ENCODE measurements around the gene AIF1. TPM values are rescaled to one million over a fixed set of nuclear protein-coding genes. Genes with fewer than 3 reads are reported as not detected.

The AIF1 gene
- total RNA-seq, 1 experiment from 2014 or later = not detected

DNA sequence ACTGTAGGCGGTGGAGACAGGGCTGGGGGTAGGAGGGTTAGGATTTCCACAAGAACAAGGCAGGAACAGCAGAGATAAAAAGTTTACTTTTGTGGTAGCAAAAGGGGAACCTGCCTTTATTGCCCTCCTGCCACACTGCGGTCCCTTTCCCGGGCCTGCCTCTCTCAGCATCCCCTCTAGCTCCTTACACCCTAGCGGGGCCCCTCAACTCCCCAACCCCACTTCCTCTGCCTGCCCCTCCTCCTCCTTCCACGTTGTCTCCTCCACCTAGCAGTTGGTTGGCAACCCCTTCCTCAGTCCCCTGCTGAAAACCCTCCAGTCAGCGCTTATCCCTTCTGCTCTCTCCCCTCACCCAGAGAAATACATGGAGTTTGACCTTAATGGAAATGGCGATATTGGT lies 714 bp downstream of the AIF1 start:
- no peaks in the 10 kb centered on the region for H4K20me1 ChIP-seq (ENCODE audit: low read length)
- H3K9me2 ChIP-seq (replicated peaks; ENCODE audit: low read length) = no peaks in the 10 kb centered on the region
- H3K36me3 ChIP-seq (ENCODE audit: low read depth, low read length) = no peaks in the 10 kb centered on the region
- TF ChIP-seq, protein P1, sequence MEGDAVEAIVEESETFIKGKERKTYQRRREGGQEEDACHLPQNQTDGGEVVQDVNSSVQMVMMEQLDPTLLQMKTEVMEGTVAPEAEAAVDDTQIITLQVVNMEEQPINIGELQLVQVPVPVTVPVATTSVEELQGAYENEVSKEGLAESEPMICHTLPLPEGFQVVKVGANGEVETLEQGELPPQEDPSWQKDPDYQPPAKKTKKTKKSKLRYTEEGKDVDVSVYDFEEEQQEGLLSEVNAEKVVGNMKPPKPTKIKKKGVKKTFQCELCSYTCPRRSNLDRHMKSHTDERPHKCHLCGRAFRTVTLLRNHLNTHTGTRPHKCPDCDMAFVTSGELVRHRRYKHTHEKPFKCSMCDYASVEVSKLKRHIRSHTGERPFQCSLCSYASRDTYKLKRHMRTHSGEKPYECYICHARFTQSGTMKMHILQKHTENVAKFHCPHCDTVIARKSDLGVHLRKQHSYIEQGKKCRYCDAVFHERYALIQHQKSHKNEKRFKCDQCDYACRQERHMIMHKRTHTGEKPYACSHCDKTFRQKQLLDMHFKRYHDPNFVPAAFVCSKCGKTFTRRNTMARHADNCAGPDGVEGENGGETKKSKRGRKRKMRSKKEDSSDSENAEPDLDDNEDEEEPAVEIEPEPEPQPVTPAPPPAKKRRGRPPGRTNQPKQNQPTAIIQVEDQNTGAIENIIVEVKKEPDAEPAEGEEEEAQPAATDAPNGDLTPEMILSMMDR (conservative IDR thresholded peaks at IDR 0.05; ENCODE audit: low read depth, low read length) = no peak
- TF ChIP-seq EZH2phosphoT487 (IDR thresholded peaks at IDR 0.05; ENCODE audit: borderline replicate concordance, low read length) (no peak), EZH2 (IDR thresholded peaks at IDR 0.05; ENCODE audit: low read length, unreplicated experiment) (no peak)
- peaks cover 2% of the 10 kb centered on the region for H3K79me2 ChIP-seq (ENCODE audit: low read length)
- ATAC-seq = no peak
- BruUV-seq (replicated peaks) = no TSS peak
- H3F3A ChIP-seq (ENCODE audit: low read length, unreplicated experiment) = no peaks in the 10 kb centered on the region
- H3K4me2 ChIP-seq (ENCODE audit: low read length) = no peak overlapping the region
- no peak overlapping the region for H3K27ac ChIP-seq (ENCODE audit: low read length)
- H3K27me3 ChIP-seq (ENCODE audit: low read length) = no peaks in the 10 kb centered on the region
- no peak overlapping the region for H3K9ac ChIP-seq (ENCODE audit: low read length)
- H3K4me1 ChIP-seq (ENCODE audit: insufficient read depth, low read length) = 0 out of 2 replicates have a peak, but pooled peaks cover 3% of the 10 kb centered on the region
- H3K9me3 ChIP-seq (ENCODE audit: low read length) = no peaks in the 10 kb centered on the region
- ChIA-PET CTCF (no interaction called here), POLR2A (ENCODE audit: unreplicated experiment) (no interaction called here)
- no peak overlapping the region for H3K4me3 ChIP-seq (ENCODE audit: low read length)
- intact Hi-C loops (cut with micrococcal nuclease) = no loop called here
- H2AFZ ChIP-seq (ENCODE audit: low read length) = no peak overlapping the region
- DNase-seq = no peak

DNA sequence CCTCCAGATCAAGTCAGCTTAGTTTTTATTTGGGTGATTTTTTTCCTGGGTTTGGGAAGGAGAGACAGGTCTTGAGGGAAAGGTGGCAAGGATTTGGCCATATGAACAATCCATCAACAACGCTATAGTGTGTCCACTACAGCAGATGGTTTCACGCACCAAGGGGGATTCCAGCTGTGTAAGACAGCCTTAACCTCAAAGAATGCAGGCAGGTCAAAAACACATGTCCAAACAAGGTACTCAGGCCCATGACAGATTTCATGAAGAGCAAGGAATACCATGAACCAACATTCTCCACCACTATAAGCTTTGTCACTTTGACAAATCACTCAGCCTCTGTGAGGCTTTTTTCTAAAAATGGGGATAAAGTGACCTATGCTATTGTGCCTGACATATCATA lies 2.0 kb downstream of the AIF1 start:
- DNase-seq = no peak
- Histone ChIP-seq H4K20me1 (ENCODE audit: low read length) (peaks cover 4% of the 10 kb centered on the region), H3K9me2 (replicated peaks; ENCODE audit: low read length) (no peaks in the 10 kb centered on the region), H3K79me2 (ENCODE audit: low read length) (peaks cover 14% of the 10 kb centered on the region), H3K4me3 (ENCODE audit: low read length) (no peak overlapping the region), H3K4me1 (ENCODE audit: insufficient read depth, low read length) (peaks cover 6% of the 10 kb centered on the region), H3K9ac (ENCODE audit: low read length) (no peak overlapping the region), H3K27ac (ENCODE audit: low read length) (no peak overlapping the region), H3K4me2 (ENCODE audit: low read length) (no peak overlapping the region), H3K9me3 (ENCODE audit: low read length) (no peaks in the 10 kb centered on the region), H3K27me3 (ENCODE audit: low read length) (no peaks in the 10 kb centered on the region), H3K36me3 (ENCODE audit: low read depth, low read length) (no peaks in the 10 kb centered on the region), H2AFZ (ENCODE audit: low read length) (no peak overlapping the region), H3F3A (ENCODE audit: low read length, unreplicated experiment) (no peaks in the 10 kb centered on the region)
- no TSS peak for BruUV-seq (replicated peaks)
- no peak for ATAC-seq
- intact Hi-C loops (cut with micrococcal nuclease) = no loop called here
- ChIA-PET POLR2A (ENCODE audit: unreplicated experiment) (no interaction called here), CTCF (no interaction called here)
- TF ChIP-seq, protein P1 (conservative IDR thresholded peaks at IDR 0.05; ENCODE audit: low read depth, low read length) = no peak
- TF ChIP-seq EZH2phosphoT487 (IDR thresholded peaks at IDR 0.05; ENCODE audit: borderline replicate concordance, low read length) (no peak), EZH2 (IDR thresholded peaks at IDR 0.05; ENCODE audit: low read length, unreplicated experiment) (no peak)

DNA sequence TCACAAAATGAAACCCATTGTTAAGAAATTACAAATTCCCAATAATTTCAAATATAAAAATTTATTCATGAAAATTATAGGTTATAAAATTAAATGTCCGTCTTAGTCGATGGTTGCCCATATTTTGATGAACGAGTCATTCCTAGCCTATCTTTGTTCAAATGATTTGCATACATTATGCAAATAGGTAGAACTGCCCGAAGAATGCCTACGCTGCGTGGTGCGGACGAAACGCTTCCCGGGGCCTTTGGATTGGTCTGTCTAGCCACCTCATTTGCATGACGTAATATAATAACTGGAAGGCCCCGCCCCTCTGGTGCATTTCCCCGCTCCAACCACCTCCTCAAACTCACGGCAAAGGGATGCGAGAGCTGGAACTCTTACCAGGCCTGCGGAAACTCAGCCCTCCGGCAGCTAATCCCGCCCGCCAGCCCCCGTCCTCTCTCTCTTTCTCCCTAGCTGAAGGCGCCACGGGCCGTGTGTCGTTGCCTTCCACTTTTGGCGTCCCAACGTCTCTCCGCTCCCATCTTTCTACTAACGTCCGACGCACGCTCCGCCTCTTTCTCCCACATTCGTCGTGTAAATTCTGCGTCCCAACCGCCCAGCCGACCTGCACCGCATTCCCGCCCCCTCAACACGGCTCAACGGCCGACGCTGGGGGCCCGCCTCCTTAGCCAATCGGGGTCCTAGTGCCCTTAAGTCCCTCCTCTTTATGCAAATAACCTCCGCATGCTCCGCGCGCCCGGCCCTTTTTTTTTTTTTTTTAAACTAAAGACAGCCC lies 5.0 kb downstream of the AIF1 start:
- Histone ChIP-seq H3K4me1 (ENCODE audit: insufficient read depth, low read length) (peaks cover 17% of the 10 kb centered on the region), H3K79me2 (ENCODE audit: low read length) (peaks cover 42% of the 10 kb centered on the region), H3F3A (ENCODE audit: low read length, unreplicated experiment) (no peaks in the 10 kb centered on the region), H3K4me3 (ENCODE audit: low read length) (peak overlapping the region; percentile 99), H3K9me2 (replicated peaks; ENCODE audit: low read length) (no peaks in the 10 kb centered on the region), H4K20me1 (ENCODE audit: low read length) (peaks cover 24% of the 10 kb centered on the region), H3K36me3 (ENCODE audit: low read depth, low read length) (peaks cover 15% of the 10 kb centered on the region), H3K9ac (ENCODE audit: low read length) (peak overlapping the region; percentile 99), H3K4me2 (ENCODE audit: low read length) (peak overlapping the region; percentile 83), H3K27me3 (ENCODE audit: low read length) (no peaks in the 10 kb centered on the region), H3K9me3 (ENCODE audit: low read length) (no peaks in the 10 kb centered on the region), H3K27ac (ENCODE audit: low read length) (peak overlapping the region; percentile 91), H2AFZ (ENCODE audit: low read length) (peak overlapping the region; percentile 83)
- POLR2A ChIA-PET (ENCODE audit: unreplicated experiment) = no interaction called here
- ATAC-seq = peak; percentile 88
- intact Hi-C loops (cut with micrococcal nuclease) = loop anchor here (1.0 kb wide), 2 partner anchors 32 to 45 kb away; partner anchors contain the start of gene BAG6
- CTCF ChIA-PET = no interaction called here
- BruUV-seq (replicated peaks) = TSS peak; percentile 96
- TF ChIP-seq EZH2phosphoT487 (IDR thresholded peaks at IDR 0.05; ENCODE audit: borderline replicate concordance, low read length) = no peak
- TF ChIP-seq EZH2 (IDR thresholded peaks at IDR 0.05; ENCODE audit: low read length, unreplicated experiment) = no peak
- TF ChIP-seq, protein P1 (conservative IDR thresholded peaks at IDR 0.05; ENCODE audit: low read depth, low read length) = no peak
- DNase-seq = peak; percentile 98

All from PC-3 (cell line).